Stimulated activated CD4-positive, alpha-beta T cell treated with anti-CD3 and anti-CD28 coated beads, Interleukin-2, amount 100 ng/mL, for 24 hours (primary cell): ENCODE data around the gene SNX13.
"Not testable (repeated sequence)": the region's sequence is repeated elsewhere in the genome, so short reads cannot be mapped to it uniquely, and the experiment has no call there.

Source experiments
- DNase-seq, 2 donors: peaks; one replicate each; pipeline ENCODE4 v3.0.0-alpha.2; 2020

Gene SNX13

DNA sequence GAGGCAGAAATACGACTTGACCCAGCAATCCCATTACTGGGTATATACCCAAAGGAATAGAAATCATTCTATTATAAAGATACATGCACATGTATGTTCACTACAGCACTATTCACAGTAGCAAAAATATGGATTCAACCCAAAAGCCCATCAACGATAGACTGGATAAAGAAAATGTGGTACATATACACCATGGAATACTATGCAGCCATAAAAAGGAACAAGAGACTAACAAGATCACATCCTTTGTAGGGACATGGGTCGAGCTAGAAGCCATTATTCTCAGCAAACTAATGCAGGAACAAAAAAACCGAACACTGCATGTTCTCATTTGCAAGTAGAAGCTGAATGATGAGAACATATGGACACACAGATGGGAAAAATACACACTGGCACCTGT lies 31.0 kb downstream of the SNX13 start:
- DNase-seq, result not testable (repeated sequence)

DNA sequence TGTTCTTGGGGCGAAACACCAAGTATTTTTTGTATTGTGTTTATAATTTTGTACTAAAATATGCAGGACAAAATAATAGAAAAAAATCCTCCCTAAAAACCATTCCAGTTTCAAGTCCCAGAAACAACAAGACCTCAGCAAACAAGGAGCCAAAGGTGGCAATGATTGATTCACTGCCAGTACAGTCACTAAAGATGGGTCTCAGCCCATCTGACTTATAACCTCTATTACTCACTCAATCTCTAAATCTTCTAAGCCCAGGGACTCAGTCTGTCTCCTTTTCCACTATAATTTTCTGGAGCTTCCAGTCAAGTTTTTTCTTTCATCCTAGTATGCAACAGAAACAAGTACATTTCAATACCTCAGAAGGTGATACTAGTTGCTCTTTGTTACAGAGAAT lies 33.3 kb downstream of the SNX13 start:
- no peak for DNase-seq

- DNase-seq, result no peak
Observed at GRCh38 chr7:17903337-17903736, 37.0 kb downstream of the SNX13 start.

- DNase-seq, result no peak
Observed at GRCh38 chr7:17902599-17902998, 37.7 kb downstream of the SNX13 start.

GRCh38 chr7:17900464-17900863 lies 39.8 kb downstream of the SNX13 start:
- no peak for DNase-seq

GRCh38 chr7:17898111-17898510 lies 42.2 kb downstream of the SNX13 start:
- DNase-seq, result no peak

DNA sequence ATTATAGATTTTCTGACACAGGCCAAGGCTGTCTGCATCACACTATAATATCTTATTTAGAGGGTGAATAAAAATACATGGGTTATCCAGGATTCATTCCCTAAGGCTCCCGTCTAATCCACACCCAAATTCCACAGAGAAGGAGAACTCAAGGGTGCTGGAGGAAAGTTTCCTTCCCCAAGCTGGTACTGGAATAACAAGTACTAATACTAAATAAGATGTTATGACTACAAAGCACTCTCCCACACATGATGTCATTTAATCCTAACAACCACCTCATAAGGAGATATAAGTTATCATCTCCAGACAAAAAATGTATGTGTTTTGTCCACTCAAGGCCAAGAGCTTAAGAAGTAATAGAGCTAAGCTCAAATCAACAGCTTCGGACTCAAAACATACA lies 53.0 kb downstream of the SNX13 start:
- no peak for DNase-seq

DNA sequence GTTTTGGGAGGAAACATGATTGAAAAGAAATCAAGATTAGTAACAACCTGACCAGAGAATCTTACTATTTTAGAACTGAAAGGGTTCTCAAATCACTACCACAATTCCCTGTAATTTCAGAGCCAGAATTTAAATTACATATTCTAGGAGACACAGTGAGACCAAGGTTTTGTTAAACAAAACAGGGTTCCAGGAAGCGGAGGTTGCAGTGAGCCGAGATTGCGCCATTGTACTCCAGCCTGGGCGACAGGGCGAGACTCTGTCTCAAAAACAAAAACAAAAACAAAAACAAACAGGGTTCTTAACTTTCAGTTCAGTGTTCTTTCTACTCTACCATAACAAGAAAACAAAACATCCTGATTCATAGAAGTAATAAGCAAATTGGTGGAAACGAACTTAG lies 57.6 kb downstream of the SNX13 start:
- DNase-seq, result no peak

- no peak for DNase-seq
Observed at GRCh38 chr7:17879075-17879661, 61.1 kb downstream of the SNX13 start.

GRCh38 chr7:17878627-17879026 lies 61.7 kb downstream of the SNX13 start:
- no peak for DNase-seq

DNA sequence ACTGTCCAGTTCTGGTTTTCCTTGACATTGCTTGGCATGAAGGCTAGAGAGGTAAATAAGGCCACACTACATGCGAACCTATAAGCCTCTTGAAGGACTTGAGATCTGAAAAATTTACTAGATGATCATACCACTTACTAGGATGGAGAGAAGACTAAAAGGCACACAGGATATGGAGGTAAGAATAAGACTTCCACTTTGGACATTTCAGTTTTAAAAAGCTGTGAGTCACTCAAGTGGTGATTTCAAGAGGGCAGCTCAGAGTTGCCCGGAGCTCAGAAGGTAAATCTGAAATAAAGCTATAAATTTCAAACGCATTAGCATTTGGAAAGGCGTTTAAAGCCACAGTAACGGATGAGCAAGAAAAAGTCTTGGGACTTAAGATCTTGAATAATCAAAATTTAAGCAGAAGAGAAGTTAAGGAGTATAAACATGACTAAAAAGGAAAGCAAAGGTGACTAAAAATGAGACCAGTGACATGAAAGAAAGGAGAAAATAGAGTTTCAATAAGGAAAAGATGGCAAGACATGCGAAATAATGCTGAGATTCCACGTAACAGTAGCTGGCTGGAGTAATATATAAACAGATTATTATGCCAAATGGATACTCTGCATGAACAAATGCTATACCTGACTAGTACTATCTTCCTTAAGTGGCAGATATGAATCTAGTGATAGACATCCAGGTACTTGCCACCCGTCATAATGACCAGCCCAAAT lies 68.3 kb downstream of the SNX13 start:
- DNase-seq, result no peak

DNA sequence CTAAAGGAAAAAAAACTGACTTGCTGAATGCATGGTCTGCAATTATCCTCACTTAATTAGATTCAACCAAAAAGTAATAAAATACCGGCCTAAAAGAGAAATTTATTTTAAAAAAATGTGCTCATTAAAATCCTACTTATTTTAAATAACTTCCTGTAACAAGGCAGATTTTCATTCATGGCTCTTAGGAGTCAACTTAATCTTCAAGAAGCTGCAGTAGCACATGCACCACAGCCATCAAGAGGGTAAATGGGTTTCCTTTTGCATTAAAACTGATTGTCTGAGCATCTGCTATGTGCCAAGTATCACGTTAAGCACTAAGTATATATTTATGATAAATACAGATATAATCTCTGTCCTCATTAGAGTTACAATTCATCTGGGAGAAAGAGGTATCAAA lies 69.9 kb downstream of the SNX13 start:
- no peak for DNase-seq

- no peak for DNase-seq
Observed at GRCh38 chr7:17863809-17864143, 76.5 kb downstream of the SNX13 start.

GRCh38 chr7:17863095-17863808 lies 77.0 kb downstream of the SNX13 start:
- no peak for DNase-seq

DNA sequence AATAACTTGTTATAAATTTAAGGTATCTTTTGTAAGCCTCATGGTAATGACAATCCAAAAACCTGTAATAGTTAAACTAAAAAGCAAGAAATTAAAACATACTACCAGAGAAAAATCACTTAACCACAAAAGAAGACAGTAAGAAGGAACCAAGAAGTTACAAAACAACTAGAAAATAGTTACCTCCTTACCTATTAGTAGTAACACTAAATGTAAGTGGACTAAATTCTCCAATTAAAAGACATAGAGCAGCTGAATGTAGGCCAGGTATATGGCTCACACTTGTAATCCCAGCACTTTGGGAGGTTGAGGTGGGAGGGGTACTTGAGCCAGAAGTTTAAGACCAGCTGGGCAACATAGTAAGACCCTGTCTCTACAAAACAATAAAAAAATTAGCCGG lies 84.0 kb downstream of the SNX13 start:
- no peak for DNase-seq

GRCh38 chr7:17855202-17855601 lies 85.1 kb downstream of the SNX13 start:
- no peak for DNase-seq

DNA sequence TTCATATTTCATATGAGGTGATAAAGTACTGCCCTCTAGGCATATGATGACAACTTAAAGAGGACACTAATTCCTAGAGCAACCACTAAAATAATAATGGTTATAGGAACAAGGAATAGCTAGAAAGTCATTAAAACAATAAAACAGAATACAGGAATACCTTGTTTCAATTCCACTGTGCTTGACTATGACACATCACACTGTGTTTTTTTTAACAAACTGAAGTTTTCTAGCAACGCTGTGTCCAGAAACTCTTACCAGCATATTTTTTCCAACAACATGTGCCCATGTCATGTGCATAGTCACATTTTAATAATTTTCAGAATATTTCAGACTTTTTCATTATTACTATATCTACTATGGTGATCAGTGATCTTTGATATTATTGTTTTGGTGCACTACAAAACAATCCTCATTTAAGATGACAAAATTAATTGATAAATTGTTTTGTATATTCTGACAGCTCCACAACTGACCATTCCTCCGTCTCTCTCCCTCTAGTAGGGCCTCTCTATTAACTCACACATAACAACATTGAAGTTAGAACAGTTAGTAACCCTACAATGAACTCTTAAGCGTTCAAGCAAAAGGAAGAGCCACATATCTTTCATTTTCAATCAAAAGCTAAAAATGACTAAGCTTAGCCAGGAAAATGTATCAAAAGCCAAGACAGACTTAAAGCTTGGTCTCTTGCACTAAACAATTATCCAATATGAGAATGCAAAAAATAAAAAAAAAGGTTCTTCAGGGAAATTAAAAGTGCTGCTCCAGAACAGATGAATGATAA lies 85.8 kb downstream of the SNX13 start:
- DNase-seq, result no peak

GRCh38 chr7:17852361-17852760 lies 87.9 kb downstream of the SNX13 start:
- no peak for DNase-seq

DNA sequence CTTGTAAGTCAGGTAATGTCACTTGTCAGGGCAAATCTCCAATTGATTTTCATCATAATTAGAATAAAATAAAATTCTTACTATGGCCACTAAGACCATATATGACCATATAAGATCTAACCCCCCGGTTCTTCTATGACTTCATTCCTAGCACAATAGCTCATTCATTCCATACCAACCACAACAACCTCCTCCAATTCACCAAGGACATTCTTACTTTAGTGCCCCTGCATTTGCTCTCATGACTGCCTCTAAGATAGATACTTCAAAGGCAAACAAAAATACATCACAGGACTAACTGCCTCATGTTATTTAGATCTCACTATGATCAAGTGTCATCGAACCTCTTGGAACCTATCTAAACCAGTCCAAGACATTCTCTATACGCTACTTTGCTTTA lies 90.8 kb downstream of the SNX13 start:
- DNase-seq, result no peak

DNA sequence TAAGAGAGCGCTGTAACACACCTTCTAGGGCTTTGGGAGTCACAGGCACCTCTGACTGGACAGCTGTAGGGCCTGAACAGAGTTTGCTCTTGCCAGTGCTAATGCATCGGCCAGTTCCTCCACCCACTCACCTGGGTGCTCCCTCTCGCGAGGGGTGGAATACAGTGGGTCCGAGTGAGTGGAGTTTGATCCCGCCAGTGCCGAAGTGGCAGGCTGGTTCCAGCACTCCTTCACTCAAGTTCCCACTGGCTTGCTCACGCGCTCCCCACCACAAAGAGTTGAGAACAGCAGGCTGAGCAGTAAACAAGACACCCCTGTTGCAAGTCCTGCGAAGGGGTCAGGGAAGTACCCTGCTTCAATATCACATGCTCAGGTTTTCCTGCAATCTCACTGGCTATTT lies 91.8 kb downstream of the SNX13 start:
- no peak for DNase-seq

DNA sequence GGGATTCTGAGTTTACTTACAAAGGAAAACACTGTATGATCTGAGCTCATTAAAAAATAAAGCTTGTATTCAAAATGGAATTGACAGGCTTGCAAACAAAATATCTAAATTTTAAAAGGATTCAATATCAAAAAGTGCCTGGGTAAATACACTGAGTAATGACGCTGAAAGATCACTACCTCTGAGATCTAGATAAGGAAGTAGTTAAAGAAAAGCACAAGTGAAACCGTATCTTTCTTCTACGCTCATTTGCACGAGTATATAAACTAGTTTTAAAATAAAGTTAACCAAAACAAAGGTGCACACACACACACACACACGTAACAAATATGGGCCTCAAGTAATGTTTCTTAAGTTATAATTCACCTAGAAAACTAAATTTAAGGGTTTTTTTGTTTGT lies 93.4 kb downstream of the SNX13 start:
- no peak for DNase-seq

- no peak for DNase-seq
Observed at GRCh38 chr7:17845197-17845547, 95.1 kb downstream of the SNX13 start.

GRCh38 chr7:17844514-17845196 lies 95.6 kb downstream of the SNX13 start:
- no peak for DNase-seq
